Dermis lymphatic vessel endothelial cell (primary cell): Measurements from ENCODE around the gene ALKBH2. TPM values are rescaled to one million over a fixed set of nuclear protein-coding genes. Genes with fewer than 3 reads are reported as not detected.

Experiments
- total RNA-seq: library from RNA; depleted of rRNA; stranded (reverse); fragments of >200 nt; gene quantifications from 2 replicates; pipeline ENCODE4 v1.2.1, GENCODE V29; 2014

ALKBH2 gene
- total RNA-seq = 3.4 and 9.4 TPM in 2 replicates

DNA sequence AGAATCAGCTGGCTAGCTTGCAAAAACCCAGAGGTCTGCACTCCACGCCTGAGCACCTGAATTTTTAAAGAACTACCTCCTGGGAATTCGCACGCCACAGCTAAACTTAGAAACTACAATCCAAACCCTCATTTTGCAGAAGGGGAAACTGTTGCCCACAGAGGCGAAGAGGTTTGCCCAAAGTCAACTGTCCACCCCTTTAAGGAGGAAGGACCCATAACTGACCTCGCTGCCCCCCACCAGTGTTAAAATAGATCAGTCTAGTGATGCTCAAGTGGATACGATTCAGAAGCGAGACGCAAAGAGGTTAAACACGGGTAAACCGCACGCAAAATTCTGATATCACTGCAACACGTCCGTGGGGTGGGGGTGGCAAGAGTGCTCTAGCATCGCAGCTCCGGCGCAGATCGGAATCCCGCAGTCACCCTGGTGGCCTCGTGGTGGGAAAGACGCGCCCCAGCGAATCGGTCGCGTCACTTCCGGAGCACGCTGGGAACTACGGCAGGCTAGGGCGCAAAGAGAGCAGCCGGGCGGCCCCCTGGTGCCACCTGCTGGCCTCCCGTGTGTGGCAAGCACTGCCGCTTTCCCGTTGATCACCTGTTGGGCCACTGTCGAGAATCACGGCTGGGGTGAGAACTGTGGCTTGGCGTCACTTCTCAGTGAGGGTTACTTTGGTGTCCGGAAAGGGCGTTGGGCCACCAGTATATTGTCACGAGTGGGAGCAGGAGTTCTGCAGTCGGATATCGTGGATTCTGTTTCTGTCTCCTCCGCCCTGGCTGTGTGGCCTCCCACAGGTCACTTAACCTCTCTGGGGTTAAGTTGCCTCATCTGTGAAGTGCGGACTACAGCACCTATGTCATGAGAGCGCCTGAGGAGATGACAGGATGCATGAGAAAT lies at the start of gene ALKBH2:
ALKBH2 (minus strand) TSS at position 451 of the 897 bp plus-strand sequence. CDS start 686 bp downstream, outside the sequence.

DNA sequence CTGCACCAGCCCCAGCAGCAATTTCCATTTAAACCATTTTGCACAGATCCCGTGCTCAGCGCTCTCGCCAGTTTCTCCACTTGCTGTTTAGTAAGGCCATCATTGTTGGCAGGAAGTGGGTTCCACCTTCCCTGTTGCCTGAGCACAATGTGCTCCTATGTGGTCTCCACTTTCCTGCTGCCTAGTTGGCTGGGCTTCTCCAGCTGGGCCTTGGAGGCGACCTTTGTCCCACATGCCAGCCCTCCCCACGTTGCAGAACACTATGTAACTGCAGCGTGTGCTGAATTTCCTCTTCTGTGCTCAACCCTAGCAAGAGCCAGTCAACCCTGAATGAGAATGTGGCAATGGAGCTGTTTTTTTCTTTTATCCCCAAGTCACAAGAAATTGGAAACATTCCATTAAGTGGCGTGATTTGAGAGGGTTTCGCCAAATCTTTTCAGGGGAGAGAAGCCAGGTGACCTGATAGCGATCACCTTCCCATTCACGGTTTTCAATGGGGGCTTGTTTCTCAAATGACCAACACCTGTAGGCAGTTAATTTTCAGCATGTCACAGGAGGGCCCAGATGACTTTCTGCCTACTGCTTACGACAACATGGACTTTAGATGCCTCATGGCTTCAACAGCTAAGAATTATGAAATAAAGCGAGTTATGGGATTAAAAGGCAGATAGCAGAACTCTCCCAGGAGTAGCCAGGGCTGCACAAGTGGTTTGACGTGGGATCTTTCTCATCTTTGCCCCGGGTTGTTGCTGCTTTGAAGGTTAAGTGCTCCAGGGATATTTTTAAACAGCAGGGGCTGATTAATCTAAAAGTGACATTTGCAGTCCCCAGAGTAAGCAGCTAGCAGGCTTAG lies 22.7 kb upstream of the ALKBH2 start, which contains the start of gene ACACB:
ACACB (plus strand) TSS at position 830 of the 853 bp plus-strand sequence. CDS start 22,819 bp downstream, outside the sequence.

DNA sequence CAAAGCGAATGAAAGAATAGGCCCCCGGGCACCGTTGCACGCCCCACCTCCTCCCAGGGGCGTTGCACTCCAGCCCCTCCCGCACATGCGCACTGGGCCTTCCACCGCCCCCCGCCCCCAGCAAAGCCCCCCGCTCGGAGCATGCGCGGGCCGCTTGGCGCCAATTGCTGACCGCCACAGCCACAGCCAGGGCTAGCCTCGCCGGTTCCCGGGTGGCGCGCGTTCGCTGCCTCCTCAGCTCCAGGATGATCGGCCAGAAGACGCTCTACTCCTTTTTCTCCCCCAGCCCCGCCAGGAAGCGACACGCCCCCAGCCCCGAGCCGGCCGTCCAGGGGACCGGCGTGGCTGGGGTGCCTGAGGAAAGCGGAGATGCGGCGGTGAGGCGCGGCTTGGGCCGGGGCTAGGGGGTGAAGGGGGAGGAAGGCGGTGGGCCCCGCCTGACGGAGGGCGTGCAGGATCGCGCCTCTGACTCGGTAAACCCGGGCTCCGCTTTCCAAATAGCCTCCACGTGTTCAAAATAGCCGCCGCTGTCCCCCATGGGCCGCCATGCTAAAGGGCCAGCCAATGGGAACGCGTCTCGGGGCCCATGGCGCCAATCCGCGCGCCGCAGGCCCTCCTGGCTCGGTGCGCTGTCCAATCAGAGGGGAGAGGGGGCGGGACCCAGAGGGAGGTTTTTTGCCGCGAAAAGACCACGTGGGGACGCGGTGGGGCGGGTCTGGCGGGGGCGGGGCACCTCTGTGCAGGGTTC lies 4.3 kb upstream of the ALKBH2 start, which contains the start of gene UNG:
UNG (plus strand) TSS at position 163 of the 748 bp plus-strand sequence; CDS start at position 246, 83 bp downstream.

DNA sequence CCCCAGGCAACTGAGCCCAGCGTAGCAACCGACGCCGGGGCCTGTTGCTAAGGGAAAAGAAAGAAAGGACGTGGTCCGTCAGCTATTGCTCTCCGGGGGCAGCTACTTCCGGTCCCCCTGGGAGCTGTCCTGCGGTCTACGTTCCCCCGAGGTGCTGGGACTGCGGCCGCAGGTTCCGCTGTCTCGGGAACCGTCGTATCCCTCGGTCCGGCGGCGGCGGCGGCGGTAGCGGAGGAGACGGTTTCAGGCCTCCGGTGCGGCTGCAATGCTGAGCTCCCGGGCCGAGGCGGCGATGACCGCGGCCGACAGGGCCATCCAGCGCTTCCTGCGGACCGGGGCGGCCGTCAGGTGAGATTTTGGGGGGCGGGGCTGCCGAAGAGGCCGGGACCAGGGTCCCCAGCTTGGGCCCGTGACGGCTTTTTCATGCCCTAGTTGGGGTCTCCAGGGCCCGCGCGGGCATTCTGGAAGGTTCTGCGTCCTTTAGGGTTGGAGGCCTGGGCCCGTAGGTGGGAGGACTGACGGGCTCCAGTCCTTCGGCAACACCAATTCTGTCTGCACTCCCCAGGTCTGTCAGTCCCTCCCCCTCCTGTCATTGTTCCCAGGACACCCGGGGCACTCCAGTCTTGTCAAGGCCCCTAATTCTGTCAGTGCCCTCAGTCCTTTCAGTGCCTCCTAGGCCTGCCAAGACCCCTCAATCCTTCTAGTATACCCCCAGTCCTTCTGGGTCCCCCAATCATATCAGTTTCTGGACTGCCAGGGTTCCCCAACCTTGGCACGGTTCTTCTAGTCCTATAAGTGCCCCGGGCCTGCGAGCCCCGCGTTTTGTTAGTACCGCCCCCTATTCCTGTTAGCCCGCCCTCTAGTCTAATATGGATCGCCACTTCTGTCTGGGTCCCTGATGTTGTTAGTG lies 40.6 kb downstream of the ALKBH2 start, which contains the start of gene USP30:
USP30 (plus strand) TSS at position 163 of the 910 bp plus-strand sequence; CDS start at position 266, 103 bp downstream.

Other genes with a start within 250 kb of the ALKBH2 start
- gene SSH1, start 235.9 kb downstream of the ALKBH2 start, total RNA-seq = 20.0 and 23.9 TPM in 2 replicates
- gene DAO, start 213.4 kb downstream of the ALKBH2 start, total RNA-seq = not detected in 2 replicates
- gene SVOP, start 72.4 kb downstream of the ALKBH2 start, total RNA-seq = not detected in 2 replicates
- gene USP30, start 40.9 kb downstream of the ALKBH2 start, total RNA-seq = 5.5 and 6.5 TPM in 2 replicates
- 19.6 and 21.3 TPM in 2 replicates for gene UNG, start 4.1 kb upstream of the ALKBH2 start, total RNA-seq
- gene ACACB, start 23.1 kb upstream of the ALKBH2 start, total RNA-seq = 3.1 and 9.1 TPM in 2 replicates
- gene FOXN4, start 215.8 kb upstream of the ALKBH2 start, total RNA-seq = not detected in 2 replicates